OCI-LY3 (cell line): ENCODE results near the gene IL17RA.

Source experiments
- EZH2phosphoT487 ChIP-seq: fragments of 200-600 bp; shearing (Covaris generic); IDR thresholded peaks from 2 replicates; pipeline ENCODE4 v1.6.1; 2018; ENCODE audit warnings: antibody characterized with exemption, mixed run types, low read depth
- TF ChIP-seq, protein P1 (sequence below): fragments of 200-600, 300-600 bp; sonication (generic); IDR thresholded peaks from 2 replicates; pipeline ENCODE4 v1.5.1; 2014; ENCODE audit warnings: antibody characterized with exemption, low read length, low read depth

DNA sequence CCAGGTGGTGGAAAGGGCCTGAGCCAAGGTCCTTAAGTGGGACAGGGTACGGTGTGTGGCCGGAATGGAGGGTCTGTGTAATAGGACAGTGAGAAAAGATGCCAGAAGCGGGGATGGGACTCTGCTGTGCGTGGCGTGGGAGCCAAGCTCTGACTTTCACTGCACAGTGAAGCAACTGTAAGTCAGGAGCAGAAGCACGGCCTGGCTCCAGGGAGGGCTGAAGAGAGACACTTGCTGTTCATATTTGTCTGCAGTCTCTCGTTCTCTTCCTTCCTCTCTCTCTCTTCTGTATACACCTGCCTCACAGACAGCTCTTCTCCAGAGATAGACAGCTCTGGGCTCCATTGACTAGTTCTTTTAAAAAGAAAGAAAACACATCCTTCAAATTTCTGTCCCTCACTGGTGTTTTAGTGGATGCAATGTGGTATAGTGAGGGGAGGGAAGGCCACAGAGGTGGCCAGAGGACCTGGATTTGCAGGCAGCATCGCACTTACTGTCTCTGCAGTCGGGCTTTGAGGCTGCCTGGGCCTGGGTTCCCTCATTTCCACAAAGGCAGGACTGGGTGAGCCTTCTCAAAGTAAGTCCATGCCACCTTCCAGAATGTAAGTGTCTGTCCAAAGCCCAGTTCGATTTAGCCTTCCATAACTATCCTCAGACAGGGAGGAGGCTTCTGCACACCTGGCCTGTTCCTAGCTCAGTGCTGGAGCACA is 2.1 kb downstream of the IL17RA start:
- TF ChIP-seq, protein P1, sequence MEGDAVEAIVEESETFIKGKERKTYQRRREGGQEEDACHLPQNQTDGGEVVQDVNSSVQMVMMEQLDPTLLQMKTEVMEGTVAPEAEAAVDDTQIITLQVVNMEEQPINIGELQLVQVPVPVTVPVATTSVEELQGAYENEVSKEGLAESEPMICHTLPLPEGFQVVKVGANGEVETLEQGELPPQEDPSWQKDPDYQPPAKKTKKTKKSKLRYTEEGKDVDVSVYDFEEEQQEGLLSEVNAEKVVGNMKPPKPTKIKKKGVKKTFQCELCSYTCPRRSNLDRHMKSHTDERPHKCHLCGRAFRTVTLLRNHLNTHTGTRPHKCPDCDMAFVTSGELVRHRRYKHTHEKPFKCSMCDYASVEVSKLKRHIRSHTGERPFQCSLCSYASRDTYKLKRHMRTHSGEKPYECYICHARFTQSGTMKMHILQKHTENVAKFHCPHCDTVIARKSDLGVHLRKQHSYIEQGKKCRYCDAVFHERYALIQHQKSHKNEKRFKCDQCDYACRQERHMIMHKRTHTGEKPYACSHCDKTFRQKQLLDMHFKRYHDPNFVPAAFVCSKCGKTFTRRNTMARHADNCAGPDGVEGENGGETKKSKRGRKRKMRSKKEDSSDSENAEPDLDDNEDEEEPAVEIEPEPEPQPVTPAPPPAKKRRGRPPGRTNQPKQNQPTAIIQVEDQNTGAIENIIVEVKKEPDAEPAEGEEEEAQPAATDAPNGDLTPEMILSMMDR, result no peak
- TF ChIP-seq EZH2phosphoT487, result no peak
